Central memory CD4-positive, alpha-beta T cell (primary cell): ENCODE measurements around the gene PLA2R1.
"Not testable (repeated sequence)": the region's sequence is repeated elsewhere in the genome, so short reads cannot be mapped to it uniquely, and the experiment has no call there.

Experiments used
- DNase-seq: peaks from one replicate; pipeline ENCODE4 v3.0.0; 2022

The PLA2R1 gene

DNA sequence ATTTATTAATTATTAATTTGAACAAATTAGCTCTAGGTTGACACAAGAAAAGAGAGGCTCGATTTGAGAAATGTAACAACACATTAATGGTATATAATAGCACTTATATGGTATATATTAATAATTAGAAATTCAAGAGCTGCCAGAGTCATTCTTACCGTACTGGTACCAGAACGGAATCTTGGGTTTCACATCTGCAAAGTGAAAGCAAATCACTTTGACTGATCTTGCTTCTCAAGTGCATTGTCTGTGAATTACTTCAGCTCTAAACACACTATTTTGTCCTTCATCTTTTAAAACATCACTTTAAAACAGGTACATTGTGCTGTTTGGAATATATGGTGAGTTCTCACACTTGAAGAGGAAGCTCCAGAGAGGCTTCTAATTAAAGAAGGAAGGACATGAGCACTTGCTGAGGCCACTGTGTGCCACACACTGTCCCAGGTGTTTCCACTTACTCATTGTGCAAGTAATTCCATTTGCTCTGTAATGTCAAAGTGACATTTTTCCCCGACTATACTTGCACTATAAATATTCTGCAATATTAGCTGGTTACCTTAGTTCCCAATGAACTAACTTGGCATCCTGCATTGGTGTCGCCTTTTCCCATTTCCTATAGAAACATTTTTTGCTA, 85.8 kb downstream of the PLA2R1 start:
- no peak for DNase-seq

DNA sequence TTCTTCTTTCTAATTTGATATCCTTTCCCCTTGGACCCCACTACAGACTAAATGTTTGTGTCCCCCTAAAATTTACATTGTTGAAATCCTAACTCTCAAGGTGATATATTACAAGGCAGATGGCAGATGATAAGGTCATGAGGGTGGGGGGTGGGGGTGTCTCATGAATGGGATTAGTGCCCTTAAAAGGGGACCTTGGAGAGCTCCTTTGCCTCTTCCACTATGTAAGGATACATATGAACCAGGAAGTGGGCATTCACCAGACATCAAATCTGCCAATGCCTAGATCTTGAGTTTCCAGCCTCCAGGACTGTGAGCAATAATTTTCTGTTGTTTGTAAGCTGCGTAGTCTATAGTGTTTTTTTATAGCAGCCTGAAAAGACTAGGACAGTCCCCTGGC, 89.1 kb downstream of the PLA2R1 start:
- no peak for DNase-seq

DNA sequence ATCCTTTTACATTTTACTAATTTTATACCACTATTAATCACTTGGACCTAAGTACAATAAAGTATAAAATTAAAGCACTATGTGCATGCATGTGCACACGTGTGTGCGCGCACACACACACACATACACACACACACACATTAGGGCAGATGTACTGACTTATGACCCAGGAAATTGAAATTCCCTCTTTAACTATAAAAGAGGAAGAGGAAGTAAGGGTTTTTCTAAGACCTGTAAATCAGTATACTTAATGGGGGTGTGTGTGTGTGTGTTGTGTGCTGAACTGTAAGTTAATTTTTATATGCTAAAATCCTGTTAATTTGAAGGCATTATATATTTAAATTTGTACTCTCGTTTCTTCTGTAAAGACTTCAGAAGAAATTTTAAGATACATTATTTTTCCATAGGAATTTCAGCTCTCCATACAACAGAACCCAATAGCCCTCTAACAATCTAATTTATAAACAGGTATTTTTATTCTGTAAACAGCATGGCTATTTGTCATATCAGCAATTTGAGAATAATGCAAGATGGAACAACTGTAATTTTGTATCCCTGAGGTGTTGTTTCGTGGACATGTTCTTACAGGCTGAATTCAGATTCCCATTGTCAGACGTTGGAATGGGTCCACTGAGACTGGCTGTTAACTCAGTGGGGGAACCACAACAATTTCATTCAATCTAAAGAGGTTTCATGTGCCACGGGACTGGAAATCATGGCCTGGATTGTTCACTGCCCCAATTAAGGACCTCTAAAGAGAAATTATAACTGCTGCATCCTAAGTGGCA, 90.9 kb downstream of the PLA2R1 start:
- no peak for DNase-seq

DNA sequence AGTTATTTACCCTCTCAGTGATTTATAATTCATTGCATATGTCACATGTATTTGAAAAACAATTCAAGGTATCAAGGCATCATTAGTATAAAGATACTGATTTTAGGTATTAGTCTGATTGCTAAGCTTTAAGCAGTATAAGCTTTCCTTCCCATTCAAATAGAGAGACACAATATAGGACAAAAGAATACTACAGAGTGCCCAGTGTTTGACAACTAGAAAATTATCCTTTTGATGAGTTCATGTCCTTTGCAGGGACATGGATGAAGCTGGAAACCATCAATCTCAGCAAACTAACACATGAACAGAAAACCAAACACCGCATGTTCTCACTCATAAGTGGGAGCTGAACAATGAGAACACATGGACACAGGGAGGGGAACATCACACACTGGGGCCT, 91.9 kb downstream of the PLA2R1 start:
- DNase-seq, result not testable (repeated sequence)

DNA sequence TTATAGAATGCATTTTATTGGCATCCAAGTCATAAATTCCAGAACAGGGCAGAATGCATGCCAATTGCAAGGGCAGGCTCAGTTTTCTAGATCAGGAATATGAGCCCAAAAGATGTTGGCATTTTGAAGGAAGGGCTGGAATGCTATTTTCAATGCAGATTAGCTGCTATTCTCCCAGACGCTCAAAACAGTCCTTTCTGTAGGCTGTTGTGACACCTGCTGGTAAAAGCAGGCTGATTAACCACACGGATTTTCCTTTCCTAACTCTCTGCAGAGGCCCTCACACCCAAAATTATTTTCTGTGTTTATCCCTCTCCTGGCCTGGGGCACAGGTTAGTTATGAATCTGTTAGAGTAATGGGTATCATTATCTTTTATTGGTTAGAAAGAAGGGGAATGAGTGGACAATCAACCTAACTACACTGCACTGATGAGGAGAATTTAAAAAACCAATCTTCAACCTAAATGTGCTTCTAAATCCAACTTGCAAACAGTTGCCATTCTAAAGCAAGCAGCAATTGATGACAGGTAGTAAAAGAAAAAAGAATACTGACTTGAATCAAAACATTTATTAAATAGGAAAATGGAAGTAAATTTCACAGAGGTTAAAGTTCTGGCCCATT, 94.0 kb downstream of the PLA2R1 start:
- DNase-seq, result no peak

DNA sequence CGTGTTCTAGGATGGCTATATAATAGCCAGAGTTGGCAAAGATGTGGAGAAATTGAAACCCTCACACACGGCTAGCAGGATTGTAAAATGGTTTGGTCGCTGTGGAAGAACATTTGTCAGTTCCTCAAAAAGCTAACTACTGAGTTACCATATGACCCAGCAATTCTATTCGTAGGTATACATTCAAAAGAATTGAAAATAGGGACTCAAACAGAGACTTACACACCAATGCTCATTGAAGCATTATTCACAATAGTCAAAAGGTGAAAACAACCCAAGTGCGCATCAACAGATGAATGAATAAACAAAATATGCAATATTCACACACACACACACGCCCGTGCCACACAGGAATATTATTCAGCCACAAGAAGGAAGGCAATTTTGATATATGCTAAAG, 98.7 kb downstream of the PLA2R1 start:
- DNase-seq, result no peak

DNA sequence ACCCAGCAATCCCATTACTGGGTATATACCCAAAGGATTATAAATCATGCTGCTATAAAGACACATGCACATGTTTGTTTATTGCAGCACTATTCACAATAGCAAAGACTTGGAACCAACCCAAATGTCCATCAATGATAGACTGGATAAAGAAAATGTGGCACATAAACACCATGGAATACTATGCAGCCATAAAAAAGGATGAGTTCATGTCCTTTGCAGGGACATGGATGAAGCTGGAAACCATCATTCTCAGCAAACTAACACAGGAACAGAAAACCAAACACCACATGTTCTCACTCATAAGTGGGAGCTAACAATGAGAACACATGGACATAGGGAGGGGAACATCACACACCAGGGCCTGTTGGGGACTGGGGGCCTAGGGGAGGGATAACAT, 99.9 kb downstream of the PLA2R1 start:
- not testable (repeated sequence) for DNase-seq

DNA sequence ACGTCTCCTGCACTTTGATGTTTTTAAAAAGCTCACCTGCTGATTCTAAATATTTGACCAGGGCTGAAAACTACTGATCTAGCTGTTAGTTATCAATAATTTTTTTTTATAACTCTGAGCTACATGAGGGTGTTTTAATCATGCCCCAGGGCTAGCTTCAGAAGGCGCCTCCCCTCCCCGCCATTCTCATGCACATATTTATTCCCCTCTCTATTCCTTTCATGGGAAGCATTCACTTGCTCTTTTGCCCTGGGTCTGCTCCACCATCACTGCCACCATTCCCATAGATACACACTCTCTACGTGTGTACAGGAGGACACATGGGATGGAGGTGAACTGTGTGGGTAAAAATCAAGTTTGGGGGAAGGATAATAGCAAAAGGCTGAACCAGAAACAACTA, 101.0 kb downstream of the PLA2R1 start:
- no peak for DNase-seq

DNA sequence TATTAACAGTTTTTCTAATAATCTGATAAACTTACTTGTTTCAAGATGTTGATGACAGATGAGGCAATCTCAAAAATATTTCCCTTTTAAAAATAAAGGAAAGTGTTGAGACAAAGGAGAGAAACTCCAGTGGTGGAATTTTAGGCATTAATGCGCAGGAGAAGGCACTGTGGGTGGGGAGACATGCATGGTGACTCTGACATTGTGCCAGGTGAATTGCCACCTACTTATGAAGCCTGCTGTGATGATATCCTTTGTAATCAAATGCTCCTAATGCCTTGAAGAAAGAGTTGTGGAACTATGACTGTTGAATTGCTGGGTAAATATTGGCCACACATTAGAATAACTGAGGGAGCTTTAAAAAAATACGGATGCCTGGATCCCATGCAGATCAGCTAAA, 101.4 kb downstream of the PLA2R1 start:
- DNase-seq, result no peak

DNA sequence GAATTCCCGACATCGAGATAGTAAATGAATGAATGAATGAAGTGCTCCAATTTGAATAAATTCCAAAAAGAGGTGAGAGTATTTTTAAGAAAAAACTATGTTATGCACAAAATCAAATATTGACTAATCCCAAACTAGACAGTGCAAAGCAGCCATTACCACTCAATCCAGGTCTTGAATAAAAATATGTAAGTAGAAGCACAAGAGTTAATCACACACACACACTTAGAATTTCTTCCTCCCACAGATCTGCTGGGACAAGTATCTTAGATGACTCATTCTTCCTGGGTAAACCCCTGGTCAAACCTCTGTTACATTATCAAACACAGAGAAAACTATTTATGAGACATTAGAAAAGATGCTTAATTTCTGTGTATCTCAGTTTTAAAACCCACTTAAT, 102.0 kb downstream of the PLA2R1 start:
- DNase-seq, result no peak

DNA sequence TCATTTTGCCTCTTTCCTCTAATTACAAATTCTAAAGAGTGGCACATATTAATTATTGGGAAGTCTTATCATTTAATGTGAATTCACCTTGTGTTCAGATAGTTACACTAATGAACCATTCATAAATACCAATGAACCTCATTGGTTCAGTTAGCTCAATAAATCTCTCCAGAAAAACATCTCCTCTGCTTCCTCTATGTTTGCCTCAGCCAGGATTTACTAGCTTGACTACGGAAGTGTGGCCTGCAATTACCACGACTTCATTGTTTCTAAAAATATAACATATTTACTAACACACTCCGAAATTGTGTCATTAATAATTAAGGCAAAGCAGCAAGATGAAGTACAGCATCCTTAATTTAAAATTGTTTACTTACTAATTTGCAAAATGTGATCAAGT, 103.3 kb downstream of the PLA2R1 start:
- no peak for DNase-seq

DNA sequence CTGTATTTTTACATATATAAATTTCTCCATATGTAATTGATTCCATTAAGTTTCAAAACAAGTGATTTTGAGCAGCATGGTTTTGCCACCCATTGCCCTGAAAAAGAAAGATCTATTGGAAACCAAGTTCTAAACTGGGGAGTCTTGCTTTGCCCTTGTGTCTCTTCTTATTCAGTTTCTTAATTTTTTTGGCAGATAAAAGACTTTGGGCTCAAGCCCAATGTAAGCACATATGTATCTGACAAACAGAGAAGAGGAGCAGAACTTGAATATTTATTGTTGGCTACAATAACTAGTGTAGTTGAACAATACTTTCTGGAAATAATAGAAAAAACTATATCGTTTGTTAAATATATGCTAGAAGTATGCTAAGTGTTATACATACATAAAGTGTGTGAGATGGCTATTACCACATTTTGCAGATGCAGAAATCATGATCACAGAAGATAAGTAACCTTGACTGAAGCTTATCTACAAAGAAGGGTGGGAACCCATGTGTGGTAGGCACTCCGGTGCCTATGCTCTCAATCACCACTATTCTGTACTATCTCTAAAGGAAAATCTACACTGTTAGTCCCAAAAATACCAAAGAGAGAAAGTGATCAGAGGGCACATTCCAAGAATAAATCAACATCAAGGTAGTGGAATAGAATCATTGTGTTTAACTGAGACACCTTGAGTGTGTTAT, 109.1 kb downstream of the PLA2R1 start:
- no peak for DNase-seq

DNA sequence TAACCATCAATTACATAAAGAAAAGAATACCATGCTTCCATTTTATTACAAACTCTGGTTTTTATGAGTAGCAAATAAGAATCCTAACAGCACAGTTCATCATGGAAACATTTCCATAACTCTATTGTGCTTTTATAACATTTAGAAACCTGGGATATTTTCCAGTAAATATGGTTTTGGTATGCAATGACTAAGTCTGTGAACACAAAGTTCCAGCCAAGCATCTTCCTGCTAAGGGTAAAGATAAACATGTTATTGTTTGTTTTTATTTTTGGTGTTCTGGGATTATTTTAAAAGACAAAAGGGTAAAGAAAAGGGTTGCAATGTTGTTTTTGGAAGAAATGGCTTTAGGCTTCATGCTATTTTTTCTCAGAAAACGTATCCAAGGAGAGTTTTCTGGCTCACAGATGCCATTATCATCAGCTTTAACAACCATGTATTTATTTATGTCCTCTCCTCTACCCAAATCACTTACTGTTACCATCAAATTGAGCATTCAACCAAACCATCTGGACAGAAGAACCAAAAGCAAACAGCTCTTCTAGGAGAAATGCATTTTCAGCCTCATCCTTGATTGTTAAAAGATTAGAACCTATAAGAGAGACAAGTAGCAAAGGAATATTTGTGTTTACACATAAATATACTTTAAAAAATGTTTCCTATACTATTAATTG, 116.0 kb downstream of the PLA2R1 start:
- no peak for DNase-seq

DNA sequence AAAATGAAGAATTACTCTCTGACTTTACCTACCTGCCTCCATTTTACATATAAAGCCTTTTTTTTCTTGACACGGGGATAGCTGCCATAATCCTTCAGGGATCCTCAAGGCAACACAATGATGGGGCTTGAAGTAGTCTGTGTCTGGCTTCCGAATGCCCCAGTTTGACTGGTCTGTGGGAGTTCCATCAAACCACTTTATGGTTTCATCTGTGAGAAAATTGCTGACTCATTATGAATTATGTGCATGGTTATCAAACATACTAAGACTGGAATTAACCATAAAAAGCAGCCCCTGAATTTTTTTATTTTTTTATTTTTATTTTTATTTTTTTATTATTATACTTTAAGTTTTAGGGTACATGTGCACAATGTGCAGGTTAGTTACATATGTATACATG, 117.5 kb downstream of the PLA2R1 start:
- DNase-seq, result no peak

DNA sequence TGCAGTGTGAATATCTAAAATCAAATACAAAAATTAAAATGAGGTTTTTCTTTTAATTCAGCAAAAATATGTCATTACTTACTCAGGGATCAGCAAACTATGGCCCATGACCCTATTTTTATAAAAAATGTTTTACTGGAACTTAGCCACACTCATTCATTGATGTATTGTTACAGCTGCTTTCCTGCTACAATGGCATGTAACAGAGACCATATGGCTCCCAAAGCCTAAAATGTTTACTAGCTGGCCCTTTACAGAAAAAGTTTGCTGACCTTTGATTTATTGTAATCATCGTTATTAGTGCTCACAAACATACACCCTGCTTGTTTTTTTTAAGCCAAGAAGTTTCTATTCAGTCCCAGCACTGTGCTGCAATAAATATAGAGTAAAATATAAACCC, 120.3 kb downstream of the PLA2R1 start:
- DNase-seq, result no peak

DNA sequence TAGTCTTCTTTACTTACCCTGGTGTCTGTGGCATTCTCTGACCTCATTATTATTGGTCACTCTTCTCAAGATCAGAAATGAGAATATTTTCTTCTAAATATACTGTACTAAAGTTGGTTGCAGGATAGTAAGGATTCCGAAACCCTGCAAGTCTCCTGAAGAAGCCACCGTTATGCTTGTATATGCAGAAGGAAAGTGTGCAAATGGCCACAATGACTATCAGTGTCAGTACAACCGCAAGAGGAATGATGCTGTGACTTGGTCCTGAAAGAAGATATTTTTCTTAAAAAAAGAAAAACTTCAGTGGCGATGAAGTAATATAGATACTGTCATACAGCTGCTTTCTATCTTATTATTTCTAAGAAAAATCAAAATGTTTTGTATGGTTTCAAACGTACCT, 120.7 kb downstream of the PLA2R1 start:
- no peak for DNase-seq

DNA sequence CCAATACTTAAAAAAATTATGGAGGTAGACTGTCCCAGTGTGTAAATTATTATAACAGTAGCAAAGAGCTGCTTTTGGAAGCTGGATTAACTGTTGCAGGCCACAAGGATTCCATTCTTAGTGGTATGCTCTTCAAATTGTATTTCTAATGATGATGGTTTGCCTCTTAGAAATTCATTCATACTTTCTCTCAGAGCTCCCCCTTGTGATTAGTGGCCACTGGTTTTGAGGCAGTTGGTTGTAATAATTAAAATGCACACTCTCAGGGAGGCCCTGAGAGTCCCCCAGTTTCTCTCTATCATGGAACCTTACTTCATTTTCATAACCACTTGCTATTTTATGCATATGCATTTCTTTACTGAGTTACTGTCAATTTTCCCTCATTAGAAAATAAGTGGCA, 122.5 kb downstream of the PLA2R1 start:
- DNase-seq, result no peak

DNA sequence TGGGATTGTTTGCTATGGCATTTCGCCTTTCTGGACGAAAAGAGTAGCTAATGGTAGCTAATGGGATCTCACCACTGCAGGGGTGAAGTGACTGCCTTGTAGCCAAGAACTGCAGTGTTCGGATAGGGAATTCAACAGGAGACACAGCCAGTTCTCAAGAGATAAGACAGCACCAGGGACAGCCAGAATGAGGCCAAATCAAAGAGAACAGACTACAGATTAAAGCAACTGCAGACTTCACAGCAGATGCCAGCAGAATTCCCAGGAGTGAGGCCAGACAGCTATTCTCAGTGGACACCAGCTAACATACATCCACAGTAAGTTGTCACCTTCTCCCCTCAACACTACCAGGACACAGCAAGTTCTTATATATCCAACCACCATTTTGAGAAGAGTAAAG, 124.0 kb downstream of the PLA2R1 start:
- no peak for DNase-seq

DNA sequence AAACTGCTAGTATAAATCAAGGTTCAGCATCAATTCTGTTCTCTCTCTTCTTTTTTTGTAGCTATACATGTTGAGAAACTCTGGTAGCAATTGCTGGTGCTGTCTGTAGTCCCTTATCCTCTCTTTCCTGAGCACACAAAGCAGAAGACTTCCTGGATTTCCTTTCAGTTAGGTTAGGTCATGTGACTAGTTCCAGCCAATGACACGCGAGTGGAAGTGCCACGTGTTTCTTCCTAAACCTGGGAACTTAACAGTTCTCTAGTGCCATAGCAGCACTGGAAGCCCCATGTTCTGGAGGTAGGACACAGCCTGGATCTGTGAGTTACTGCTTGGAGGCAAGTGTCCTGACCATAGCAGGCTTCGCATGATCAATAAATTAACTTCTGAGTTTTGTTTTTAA, 125.9 kb downstream of the PLA2R1 start:
- no peak for DNase-seq

DNA sequence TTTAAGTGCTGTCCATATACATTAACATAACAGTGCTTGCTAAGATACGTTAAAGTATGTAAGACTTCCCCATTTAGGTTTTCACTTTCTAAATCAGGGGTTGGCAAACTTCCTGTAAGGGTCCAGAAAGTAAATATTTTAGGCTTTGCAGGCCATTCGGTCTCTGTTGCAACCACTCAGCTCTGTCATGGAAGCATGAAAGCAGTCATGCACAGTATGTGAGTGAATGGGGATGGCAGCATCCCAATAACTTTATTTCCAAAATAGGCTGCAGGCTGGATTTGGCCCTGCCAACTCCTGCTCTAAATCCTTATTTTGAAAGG, 128.7 kb downstream of the PLA2R1 start:
- no peak for DNase-seq

DNA sequence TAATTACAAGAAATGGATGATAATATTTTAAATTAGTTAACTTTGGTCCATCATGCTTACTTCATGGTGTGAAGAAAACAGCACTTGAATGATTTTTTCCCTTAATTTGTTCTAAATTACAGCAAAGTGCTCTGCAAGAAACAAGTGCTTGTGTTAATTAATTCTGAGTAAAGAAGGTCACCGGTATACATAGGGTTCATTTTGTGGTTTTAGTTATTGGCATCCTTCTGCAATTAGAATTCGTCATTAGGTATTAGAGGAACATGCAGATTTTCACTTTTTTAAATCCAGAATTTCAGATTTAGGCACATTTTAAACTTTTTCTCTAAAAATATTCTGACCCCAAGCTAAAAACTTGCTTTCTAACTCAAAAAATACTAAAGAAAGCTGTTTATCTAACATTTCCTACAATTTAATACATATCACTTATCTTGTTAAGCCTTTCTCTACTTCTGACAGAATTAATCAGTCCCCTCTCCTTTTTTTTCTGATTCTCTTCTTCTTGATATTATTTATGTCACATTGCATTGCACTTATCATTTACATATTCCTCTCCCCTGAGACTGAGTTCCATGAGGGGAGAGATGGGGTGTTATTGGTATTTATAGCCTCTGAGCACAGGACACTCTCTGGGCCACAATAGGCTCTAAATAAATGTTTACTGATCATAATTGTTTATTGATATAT, 129.2 kb downstream of the PLA2R1 start:
- no peak for DNase-seq

DNA sequence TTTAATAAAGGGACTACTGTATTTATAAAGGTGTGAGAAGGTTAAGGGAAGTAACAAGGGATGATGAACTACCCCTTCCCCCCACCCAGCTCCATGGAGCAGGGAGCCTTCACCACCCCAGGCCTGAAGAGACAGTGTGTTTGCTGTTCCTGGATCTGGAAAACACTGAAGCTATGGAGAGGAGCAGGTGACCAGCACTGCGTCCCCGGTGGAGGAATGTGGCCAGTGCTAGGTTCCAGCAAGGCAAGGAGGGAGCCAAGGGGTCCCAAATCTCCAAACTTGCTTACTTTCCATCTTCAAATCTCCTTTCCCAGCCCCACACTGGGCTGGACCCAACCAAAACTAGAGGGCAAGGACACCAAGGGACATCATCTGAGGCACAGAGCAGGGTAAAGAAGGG, 135.7 kb downstream of the PLA2R1 start:
- DNase-seq, result no peak

DNA sequence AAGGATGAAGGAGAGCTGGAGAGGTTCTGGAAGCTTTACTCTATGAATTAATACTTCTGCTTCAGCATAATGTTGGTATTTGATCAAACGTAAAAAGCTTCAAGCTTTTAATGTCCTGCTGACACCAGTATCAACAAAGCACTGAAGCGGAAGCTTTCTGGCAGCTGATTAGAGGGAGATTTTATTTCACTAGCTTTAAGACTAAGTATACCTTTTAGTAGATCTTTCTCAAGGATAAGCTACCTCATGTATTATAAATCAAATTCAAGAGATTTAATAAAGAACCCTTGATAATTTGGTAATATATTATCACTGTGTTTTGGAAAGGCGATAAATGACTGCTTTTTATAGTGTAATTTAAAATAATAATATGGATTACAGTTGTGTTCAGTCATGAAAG, 136.4 kb downstream of the PLA2R1 start:
- no peak for DNase-seq
